T-helper 1 cell treated with Interleukin-12 subunit alpha and Interleukin-12 subunit beta and Interleukin-4 antibody, amounts not matched to agents 30 μg/mL and 1 μg/mL, for 36 hours (primary cell): ENCODE measurements around the gene RPL29.

Source experiments
- H3K27ac Mint-ChIP-seq: one replicate; pipeline ENCODE4 v1.8.0; 2021; ENCODE audit warnings: mild to moderate bottlenecking, mixed read lengths
- H3K27me3 Mint-ChIP-seq: one replicate; pipeline ENCODE4 v1.8.0; 2021; ENCODE audit warnings: low read depth, mixed read lengths
- H3K36me3 Mint-ChIP-seq: one replicate; pipeline ENCODE4 v1.8.0; 2021; ENCODE audit warnings: low read depth, mixed read lengths
- H3K4me1 Mint-ChIP-seq: one replicate; pipeline ENCODE4 v1.8.0; 2021; ENCODE audit warnings: low read depth, mixed read lengths
- H3K4me3 Mint-ChIP-seq: one replicate; pipeline ENCODE4 v1.8.0; 2021; ENCODE audit warnings: mild to moderate bottlenecking, moderate library complexity, mixed read lengths
- H3K9me3 Mint-ChIP-seq: one replicate; pipeline ENCODE4 v1.8.0; 2021; ENCODE audit warnings: mixed read lengths

RPL29 gene

GRCh38 chr3:51971350-51971749 is 24.3 kb downstream of the RPL29 start:
- no peak overlapping the region for H3K4me3 Mint-ChIP-seq
- no peaks in the 10 kb centered on the region for H3K36me3 Mint-ChIP-seq
- no peaks in the 10 kb centered on the region for H3K9me3 Mint-ChIP-seq
- peaks cover 16% of the 10 kb centered on the region for H3K4me1 Mint-ChIP-seq
- H3K27ac Mint-ChIP-seq, result no peak overlapping the region
- H3K27me3 Mint-ChIP-seq, result no peaks in the 10 kb centered on the region

GRCh38 chr3:51970606-51971300 is 24.9 kb downstream of the RPL29 start:
- H3K4me3 Mint-ChIP-seq, result peak overlapping the region; percentile 31
- H3K27me3 Mint-ChIP-seq, result no peaks in the 10 kb centered on the region
- peaks cover 16% of the 10 kb centered on the region for H3K4me1 Mint-ChIP-seq
- H3K36me3 Mint-ChIP-seq, result no peaks in the 10 kb centered on the region
- no peak overlapping the region for H3K27ac Mint-ChIP-seq
- no peaks in the 10 kb centered on the region for H3K9me3 Mint-ChIP-seq

- Mint-ChIP-seq H3K27me3 (no peaks in the 10 kb centered on the region), H3K27ac (no peak overlapping the region), H3K4me3 (no peak overlapping the region), H3K9me3 (no peaks in the 10 kb centered on the region), H3K36me3 (no peaks in the 10 kb centered on the region), H3K4me1 (peaks cover 14% of the 10 kb centered on the region)
Measured at GRCh38 chr3:51969841-51970240, 25.9 kb downstream of the RPL29 start.

- Mint-ChIP-seq H3K27ac (peak overlapping the region; percentile 32), H3K4me1 (peaks cover 9% of the 10 kb centered on the region), H3K36me3 (no peaks in the 10 kb centered on the region), H3K27me3 (no peaks in the 10 kb centered on the region), H3K4me3 (peak overlapping the region; percentile 67), H3K9me3 (no peaks in the 10 kb centered on the region)
Measured at GRCh38 chr3:51968883-51969678, 26.6 kb downstream of the RPL29 start.

- H3K4me3 Mint-ChIP-seq, result peak overlapping the region; percentile 85
- H3K9me3 Mint-ChIP-seq, result no peaks in the 10 kb centered on the region
- no peaks in the 10 kb centered on the region for H3K27me3 Mint-ChIP-seq
- H3K4me1 Mint-ChIP-seq, result peaks cover 6% of the 10 kb centered on the region
- no peaks in the 10 kb centered on the region for H3K36me3 Mint-ChIP-seq
- H3K27ac Mint-ChIP-seq, result peak overlapping the region; percentile 49
Measured at GRCh38 chr3:51968170-51968775, 27.4 kb downstream of the RPL29 start.

- Mint-ChIP-seq H3K27ac (peak within 1 kb of the TSS; percentile 49), H3K9me3 (no peaks in the 10 kb centered on the region), H3K4me3 (peak within 1 kb of the TSS; percentile 89), H3K36me3 (no peaks in the 10 kb centered on the region), H3K27me3 (no peaks in the 10 kb centered on the region), H3K4me1 (peaks cover 6% of the 10 kb centered on the region)
Measured at GRCh38 chr3:51967384-51968169, 28.1 kb downstream of the RPL29 start, which contains the start of gene PCBP4. TSS of gene PCBP4 (minus strand) at chr3:51967454. CDS start at chr3:51961240, 6,214 bp downstream.

- H3K27ac Mint-ChIP-seq, result no peak overlapping the region
- H3K4me3 Mint-ChIP-seq, result peak overlapping the region; percentile 89
- H3K27me3 Mint-ChIP-seq, result no peaks in the 10 kb centered on the region
- H3K9me3 Mint-ChIP-seq, result no peaks in the 10 kb centered on the region
- H3K36me3 Mint-ChIP-seq, result no peaks in the 10 kb centered on the region
- peaks cover 6% of the 10 kb centered on the region for H3K4me1 Mint-ChIP-seq
Measured at GRCh38 chr3:51966922-51967383, 28.7 kb downstream of the RPL29 start.

GRCh38 chr3:51966486-51966885 is 29.2 kb downstream of the RPL29 start:
- H3K27me3 Mint-ChIP-seq, result no peaks in the 10 kb centered on the region
- H3K36me3 Mint-ChIP-seq, result no peaks in the 10 kb centered on the region
- H3K27ac Mint-ChIP-seq, result peak overlapping the region; percentile 41
- peak overlapping the region; percentile 89 for H3K4me3 Mint-ChIP-seq
- H3K4me1 Mint-ChIP-seq, result peaks cover 8% of the 10 kb centered on the region
- H3K9me3 Mint-ChIP-seq, result no peaks in the 10 kb centered on the region

- Mint-ChIP-seq H3K4me1 (peaks cover 8% of the 10 kb centered on the region), H3K36me3 (no peaks in the 10 kb centered on the region), H3K27ac (no peak overlapping the region), H3K4me3 (peak overlapping the region; percentile 89), H3K27me3 (no peaks in the 10 kb centered on the region), H3K9me3 (no peaks in the 10 kb centered on the region)
Measured at GRCh38 chr3:51966016-51966415, 29.7 kb downstream of the RPL29 start.

- no peak overlapping the region for H3K27ac Mint-ChIP-seq
- H3K9me3 Mint-ChIP-seq, result no peaks in the 10 kb centered on the region
- peaks cover 8% of the 10 kb centered on the region for H3K4me1 Mint-ChIP-seq
- no peaks in the 10 kb centered on the region for H3K36me3 Mint-ChIP-seq
- H3K4me3 Mint-ChIP-seq, result no peak overlapping the region
- H3K27me3 Mint-ChIP-seq, result no peaks in the 10 kb centered on the region
Measured at GRCh38 chr3:51964521-51964920, 31.2 kb downstream of the RPL29 start.

- Mint-ChIP-seq H3K27me3 (no peaks in the 10 kb centered on the region), H3K27ac (no peak overlapping the region), H3K4me1 (peaks cover 8% of the 10 kb centered on the region)
Measured at GRCh38 chr3:51963951-51964451, 31.7 kb downstream of the RPL29 start.

GRCh38 chr3:51962854-51963530 is 32.7 kb downstream of the RPL29 start:
- H3K4me1 Mint-ChIP-seq, result peaks cover 8% of the 10 kb centered on the region
- H3K9me3 Mint-ChIP-seq, result no peaks in the 10 kb centered on the region
- H3K4me3 Mint-ChIP-seq, result no peak overlapping the region
- H3K27ac Mint-ChIP-seq, result no peak overlapping the region
- no peaks in the 10 kb centered on the region for H3K27me3 Mint-ChIP-seq
- peaks cover 4% of the 10 kb centered on the region for H3K36me3 Mint-ChIP-seq

More at GRCh38 chr3:51963951-51964451, 31.7 kb downstream of the RPL29 start:
- no peaks in the 10 kb centered on the region for H3K36me3 Mint-ChIP-seq
- no peak overlapping the region for H3K4me3 Mint-ChIP-seq
- no peaks in the 10 kb centered on the region for H3K9me3 Mint-ChIP-seq
